K562 (cell line): ENCODE data around the gene ORC2. TPM values are rescaled to one million over a fixed set of nuclear protein-coding genes. Genes with fewer than 3 reads are reported as not detected.

ENCODE experiments used
- ATAC-seq: fragments of 200-7000 bp; cut with Tn5 transposase; 3 replicates; pipeline ENCODE4 v1.9.1; 2020; ENCODE audit warnings: moderate library complexity
- BruUV-seq: library from RNA; stranded (reverse); fragments of 400-500 nt; replicated peaks from 2 replicates; lab custom pipeline; 2021; lab: Mats Ljungman, UMichigan
- CTCF ChIA-PET: fragments of 300-600 bp; formaldehyde crosslinking; extraction: SDS; loops from one replicate; lab custom pipeline; 2021; ENCODE audit warnings: low intra/inter-chr PET ratio; lab: Yijun Ruan, JAX
- POLR2A ChIA-PET: fragments of 300-600, 350-650 bp; sonication (Branson Sonifier 250); formaldehyde crosslinking; extraction: SDS; loops from one replicate; lab custom pipeline; 2021; ENCODE audit warnings: antibody characterized with exemption, inconsistent platforms; lab: Yijun Ruan, JAX
- DNase-seq, 4 experiments: peaks; one replicate each; pipeline versions ENCODE4 v3.0.0 to v3.0.0-alpha.2; 2011 to 2018; ENCODE audit warnings: low spot score in 3 of 4, mixed read lengths in 3 of 4; ENCODE audit errors: extremely low read depth in 1 of 4
- FAIRE-seq: peaks from 2 replicates; lab custom pipeline; 2011; peaks lifted over from hg19 to GRCh38; lab: Jason Lieb, UNC
- H2AFZ ChIP-seq: 2 replicates; pipeline ENCODE4 v1.6.0; 2011; ENCODE audit warnings: low read depth, low read length, control low read depth, inconsistent platforms
- H3K27ac ChIP-seq: fragments of 200-600 bp; 3 replicates; pipeline ENCODE4 v1.8.0; 2011; ENCODE audit warnings: low read depth, mild to moderate bottlenecking, control low read depth, inconsistent platforms, low read length, moderate library complexity, mixed read lengths; ENCODE audit errors: extremely low read depth
- H3K27me3 ChIP-seq, 2 experiments: fragments of 300-600 bp in 1 of 2; 2 replicates in 1 of 2; 3 replicates in 1 of 2; pipeline versions ENCODE4 v1.6.0 to v1.8.0; 2011; ENCODE audit warnings: inconsistent platforms in 2 of 2, low read length in 2 of 2, mild to moderate bottlenecking in 1 of 2, mixed read lengths in 1 of 2, moderate library complexity in 1 of 2; ENCODE audit not compliant: control insufficient read depth in 2 of 2, insufficient read depth in 2 of 2
- H3K36me3 ChIP-seq: fragments of 300-600 bp; 3 replicates; pipeline ENCODE4 v1.8.0; 2011; ENCODE audit warnings: mild to moderate bottlenecking, low read length, inconsistent platforms; ENCODE audit not compliant: control insufficient read depth, insufficient read depth
- H3K4me1 ChIP-seq, 2 experiments: fragments of 200-600 bp in 1 of 2; replicated peaks in 1 of 2; 2 replicates in 1 of 2; 3 replicates in 1 of 2; pipeline versions ENCODE4 v1.5.1 to v1.8.0; 2011; ENCODE audit warnings: inconsistent platforms in 2 of 2, low read length in 2 of 2, mild to moderate bottlenecking in 1 of 2, mixed read lengths in 1 of 2, moderate library complexity in 1 of 2; ENCODE audit not compliant: control insufficient read depth in 2 of 2, insufficient read depth in 2 of 2
- H3K4me2 ChIP-seq: 2 replicates; pipeline ENCODE4 v1.6.1; 2011; ENCODE audit warnings: low read length, control low read depth, inconsistent platforms, mixed read lengths; ENCODE audit not compliant: insufficient read depth
- H3K4me3 ChIP-seq: fragments of 200-600 bp; sonication (generic), shearing (Covaris generic); 2 replicates; pipeline ENCODE4 v1.5.1; 2016; ENCODE audit warnings: control low read depth, inconsistent platforms
- H3K79me2 ChIP-seq: fragments of 200-600 bp; 3 replicates; pipeline ENCODE4 v1.8.0; 2011; ENCODE audit warnings: low read length, inconsistent platforms; ENCODE audit not compliant: control insufficient read depth, insufficient read depth
- H3K9ac ChIP-seq, 2 experiments: 2 replicates each; pipeline versions ENCODE4 v1.6.0 to v1.6.1; 2011; ENCODE audit warnings: low read depth in 2 of 2, low read length in 2 of 2, control low read depth in 1 of 2, inconsistent platforms in 1 of 2, mild to moderate bottlenecking in 1 of 2, mixed read lengths in 1 of 2; ENCODE audit not compliant: insufficient read depth in 1 of 2
- H3K9me1 ChIP-seq: one replicate; pipeline ENCODE4 v1.6.0; 2011; ENCODE audit warnings: inconsistent platforms, mild to moderate bottlenecking, low read length, moderate library complexity; ENCODE audit not compliant: control insufficient read depth, insufficient read depth
- H3K9me3 ChIP-seq: replicated peaks from 2 replicates; pipeline ENCODE4 v1.5.1; 2011; ENCODE audit warnings: low read depth, low read length, inconsistent platforms; ENCODE audit not compliant: control insufficient read depth, insufficient read depth
- H4K20me1 ChIP-seq: replicated peaks from 2 replicates; pipeline ENCODE4 v1.6.1; 2011; ENCODE audit warnings: low read length, inconsistent platforms, mixed read lengths; ENCODE audit not compliant: control insufficient read depth, insufficient read depth
- EP300 ChIP-seq: IDR thresholded peaks from 2 replicates; pipeline ENCODE4 v1.6.1; 2012; ENCODE audit warnings: low read length, improper control_type of control experiment
- EP400 ChIP-seq: fragments of 450-650 bp; IDR thresholded peaks from 2 replicates; pipeline ENCODE4 v1.6.1; 2017; ENCODE audit warnings: antibody characterized with exemption, mild to moderate bottlenecking, moderate library complexity
- ESRRA ChIP-seq: fragments of 450-650 bp; IDR thresholded peaks from 2 replicates; pipeline ENCODE4 v1.6.1; 2014; ENCODE audit warnings: low read depth, mild to moderate bottlenecking, moderate library complexity, borderline replicate concordance
- FOXK2 ChIP-seq, 2 experiments: fragments of 450-650 bp; IDR thresholded peaks in 1 of 2; conservative IDR thresholded peaks in 1 of 2; 2 replicates each; pipeline ENCODE4 v1.6.1; 2016; ENCODE audit warnings: low read depth in 2 of 2, mild to moderate bottlenecking in 1 of 2
- GABPB1 ChIP-seq: sonication (generic); formaldehyde crosslinking; IDR thresholded peaks from 2 replicates; pipeline ENCODE4 v1.8.0; 2022; ENCODE audit warnings: mild to moderate bottlenecking, missing genetic modification reagents
- MAZ ChIP-seq, 2 experiments: fragments of 450-650 bp in 1 of 2; sonication (generic) in 1 of 2; formaldehyde crosslinking; IDR thresholded peaks in 1 of 2; conservative IDR thresholded peaks in 1 of 2; 2 replicates each; pipeline versions ENCODE4 v1.4.0 to v1.5.0; 2020; ENCODE audit warnings: mild to moderate bottlenecking in 1 of 2, missing genetic modification reagents in 1 of 2
- MEIS2 ChIP-seq: fragments of 450-650 bp; IDR thresholded peaks from 2 replicates; pipeline ENCODE4 v1.6.1; 2014; ENCODE audit warnings: mild to moderate bottlenecking; ENCODE audit not compliant: partially characterized antibody
- NKRF ChIP-seq: fragments of 450-650 bp; IDR thresholded peaks from 2 replicates; pipeline ENCODE4 v1.6.1; 2016; ENCODE audit warnings: borderline replicate concordance
- PBX2 ChIP-seq, 2 experiments: IDR thresholded peaks in 1 of 2; conservative IDR thresholded peaks in 1 of 2; 2 replicates each; pipeline ENCODE4 v1.6.1; 2016; ENCODE audit warnings: low read depth in 2 of 2, mild to moderate bottlenecking in 1 of 2, missing compliant biosample characterization in 1 of 2, missing genetic modification characterization in 1 of 2, moderate library complexity in 1 of 2
- POLR2AphosphoS5 ChIP-seq: IDR thresholded peaks from 2 replicates; pipeline ENCODE4 v1.6.1; 2011; ENCODE audit warnings: mild to moderate bottlenecking, low read depth, low read length, moderate library complexity; ENCODE audit not compliant: control insufficient read depth, insufficient read depth
- TBL1XR1 ChIP-seq, 2 experiments: IDR thresholded peaks; 2 replicates each; pipeline ENCODE4 v1.6.1; 2012; ENCODE audit warnings: improper control_type of control experiment in 2 of 2, low read length in 2 of 2, mild to moderate bottlenecking in 1 of 2
- ZNF324 ChIP-seq: fragments of 250-450 bp; sonication (Bioruptor Pico); IDR thresholded peaks from 2 replicates; pipeline ENCODE4 v1.4.0; 2020; ENCODE audit warnings: mild to moderate bottlenecking
- ZNF347 ChIP-seq: fragments of 450-650 bp; formaldehyde crosslinking; IDR thresholded peaks from 2 replicates; pipeline ENCODE4 v1.4.0; 2020; ENCODE audit warnings: low read depth, mild to moderate bottlenecking, moderate library complexity
- ZNF398 ChIP-seq: fragments of 250-450 bp; sonication (Bioruptor Pico); IDR thresholded peaks from 2 replicates; pipeline ENCODE4 v1.8.0; 2021; ENCODE audit warnings: moderate library complexity, mild to moderate bottlenecking, inconsistent platforms
- WGBS: fragments of 100-300 bp; shearing (Covaris generic); methylation state at CpG from one replicate; pipeline ENCODE4 v1.1.6; 2016; ENCODE audit warnings: low coverage, mixed read lengths; ENCODE audit not compliant: insufficient coverage; ENCODE audit errors: missing lambda C conversion rate; 5-methylcytosine and 5-hydroxymethylcytosine counted together
- in situ Hi-C: fragments of 300-500 bp; cut with MboI; formaldehyde crosslinking; loops from 4 replicates; pipeline ENCODE4 v1.15.0; 2018; ENCODE audit warnings: inconsistent platforms, mixed read lengths
- intact Hi-C: fragments of 100-400 bp; cut with micrococcal nuclease; formaldehyde crosslinking; loops from 2 replicates; pipeline ENCODE4 v1.14.2; 2022
- polyA plus RNA-seq, 8 experiments: library from polyadenylated mRNA; depleted of rRNA in 4 of 8; stranded (reverse) in 5 of 8; unstranded in 3 of 8; fragments of >200 nt; fragmentation: Nextera tagmentation in 2 of 8; fragmentation: Illumina TruSeq in 1 of 8; extraction: Ambion mirVana in 2 of 8; extraction: Trizol in 1 of 8; gene quantifications; 2 replicates each; pipeline versions ENCODE4 v1.2.1 to v1.2.3, GENCODE V29; 2011 to 2014; ENCODE audit warnings: inconsistent platforms in 1 of 8, missing spikeins in 1 of 8
- total RNA-seq, 7 experiments: library from RNA; depleted of rRNA in 6 of 7; stranded (reverse); fragments of >200 nt in 6 of 7; fragmentation: Illumina TruSeq in 2 of 7; extraction: Trizol in 2 of 7; gene quantifications; 2 replicates each; pipeline versions ENCODE4 v1.2.1 to v1.2.3, GENCODE V29; 2011 to 2021; ENCODE audit warnings: low replicate concordance in 1 of 7

Gene ORC2
- total and polyA plus RNA-seq, 9 of the 15 experiments (the other 6 are each of a cell fraction or from before 2014, with no cell fraction given), result 5.6 to 41.1 (median 19.0) TPM

GRCh38 chr2:200862532-200863000, 100.9 kb downstream of the ORC2 start:
- POLR2A ChIA-PET, result interaction anchor here (2.0 to 2.2 kb wide), 3 partner anchors 9 to 27 kb away, joined by 7 to 28 read pairs (median 18); partner anchors contain the start of genes NIF3L1 and PPIL3
- H4K20me1 ChIP-seq, result peaks cover 10% of the 10 kb centered on the region
- in situ Hi-C loops, result no loop called here
- TF ChIP-seq GABPB1 (no peak), MAZ (CRISPR knock-in tag; conservative IDR thresholded peaks at IDR 0.05 in 1 of 2, IDR thresholded peaks at IDR 0.05 in 1 of 2) (peak in 1 of 2 experiments; percentile 9; a peak in 1 of 4 replicates), MEIS2 (peak; percentile 86), EP400 (peak; percentile 48; the same call in 1 of the 2 replicates), ESRRA (no peak), PBX2 (CRISPR knock-in tag; IDR thresholded peaks at IDR 0.05; ENCODE audit: low read depth) (no peak), PBX2 (tag; conservative IDR thresholded peaks at IDR 0.05; ENCODE audit: low read depth) (peak; percentile 59), POLR2AphosphoS5 (0 out of 2 replicates have a peak, but pooled peaks have one; percentile 7), ZNF398 (CRISPR knock-in tag) (no peak), ZNF347 (CRISPR knock-in tag) (no peak), ZNF324 (no peak), EP300 (no peak), FOXK2 (conservative IDR thresholded peaks at IDR 0.05 in 1 of 2, IDR thresholded peaks at IDR 0.05 in 1 of 2; ENCODE audit: low read depth in 2 of 2) (peak in 1 of 2 experiments; percentile 45; a peak in 1 of 4 replicates), NKRF (peak; percentile 61; the same call in 1 of the 2 replicates), TBL1XR1 (IDR thresholded peaks at IDR 0.05; ENCODE audit: low read length in 2 of 2) (no peak; a peak in 1 of 4 replicates)

More at GRCh38 chr2:200862532-200863000, 100.9 kb downstream of the ORC2 start:
- CTCF ChIA-PET, result no interaction called here
- H3K4me1 ChIP-seq, result peaks cover 4 to 7% of the 10 kb centered on the region in 2 experiments; a peak in 4 of 5 replicates
- DNase-seq (peak in 1 of 4 experiments; percentile 42), FAIRE-seq (peak; percentile 74), ATAC-seq (no peak; the same call in 2 of the 3 replicates)
- no peaks in the 10 kb centered on the region for H3K9me3 ChIP-seq
- H3K4me2 ChIP-seq, result peak overlapping the region; percentile 80
- H3K36me3 ChIP-seq, result peaks cover 50% of the 10 kb centered on the region
- H3K79me2 ChIP-seq, result peaks cover 70% of the 10 kb centered on the region
- H3K9ac ChIP-seq, result peak overlapping the region; percentile 46 to 97
- H3K27me3 ChIP-seq, result no peaks in the 10 kb centered on the region
- peak overlapping the region; percentile 98 for H3K27ac ChIP-seq
- TSS peak; percentile 45 for BruUV-seq
- no peak overlapping the region for H2AFZ ChIP-seq
- WGBS, result 0% methylated on average over 13 of the region's 13 CpGs
- peak overlapping the region; percentile 73 for H3K4me3 ChIP-seq
- no peaks in the 10 kb centered on the region for H3K9me1 ChIP-seq
- intact Hi-C loops, result loop anchor here (2.0 to 5.0 kb wide), 2 partner anchors 26 to 50 kb away; partner anchors contain the start of genes BZW1, NIF3L1 and PPIL3
